ENCODE measurements around the gene MCFD2. TPM values are rescaled to one million over a fixed set of nuclear protein-coding genes. Genes with fewer than 3 reads are reported as not detected.

MCFD2 gene
- total RNA-seq, 1 donor from 2014 or later: 161 TPM

DNA sequence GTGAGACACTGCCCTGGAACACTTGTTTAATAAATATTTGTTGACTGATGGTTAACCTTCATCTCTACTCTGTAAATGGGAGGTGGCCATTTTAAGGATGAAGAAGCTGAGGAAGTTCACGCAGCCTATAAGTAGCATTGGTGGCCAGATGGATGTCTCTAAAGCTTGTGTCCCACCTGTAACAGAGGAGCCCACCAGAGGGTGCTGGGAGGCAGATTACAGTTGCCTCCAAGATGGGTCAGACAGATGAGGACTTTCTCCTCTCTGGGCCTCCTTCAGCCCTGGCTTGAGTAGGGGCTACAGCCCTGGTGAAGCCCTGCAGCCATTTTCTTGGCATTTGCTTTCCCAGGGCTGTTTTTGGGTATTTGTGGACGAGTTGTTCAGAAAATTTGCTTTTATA, 45.0 kb upstream of the MCFD2 start:
- Histone ChIP-seq H3K36me3 (ENCODE audit: insufficient read depth, low read length) (peaks cover 31% of the 10 kb centered on the region), H3K27ac (ENCODE audit: low read depth, low read length) (no peak overlapping the region), H4K20me1 (ENCODE audit: insufficient read depth, low read length) (peaks cover 20% of the 10 kb centered on the region), H2AFZ (ENCODE audit: low read depth, low read length) (no peak overlapping the region), H3K4me3 (ENCODE audit: insufficient read depth, low read depth, low read length) (no peak overlapping the region), H3K4me2 (ENCODE audit: low read length) (no peak overlapping the region), H3K27me3 (ENCODE audit: insufficient read depth, low read length) (no peaks in the 10 kb centered on the region), H3K79me2 (ENCODE audit: insufficient read depth, low read length) (peaks cover 11% of the 10 kb centered on the region), H3K4me1 (ENCODE audit: insufficient read depth, low read length) (peaks cover 23% of the 10 kb centered on the region), H3K9ac (ENCODE audit: low read length) (no peak overlapping the region), H3K9me3 (ENCODE audit: insufficient read depth, low read depth, low read length) (no peaks in the 10 kb centered on the region)
- DNase-seq (ENCODE audit: low read depth) (no peak), FAIRE-seq (no peak)
- H3K27ac Mint-ChIP-seq (ENCODE audit: unreplicated experiment): no peak overlapping the region
- H3K36me3 Mint-ChIP-seq (ENCODE audit: low read depth, unreplicated experiment): peaks cover 30% of the 10 kb centered on the region
- no peak overlapping the region for H3K4me3 Mint-ChIP-seq (ENCODE audit: unreplicated experiment)
- TF ChIP-seq, protein P1, sequence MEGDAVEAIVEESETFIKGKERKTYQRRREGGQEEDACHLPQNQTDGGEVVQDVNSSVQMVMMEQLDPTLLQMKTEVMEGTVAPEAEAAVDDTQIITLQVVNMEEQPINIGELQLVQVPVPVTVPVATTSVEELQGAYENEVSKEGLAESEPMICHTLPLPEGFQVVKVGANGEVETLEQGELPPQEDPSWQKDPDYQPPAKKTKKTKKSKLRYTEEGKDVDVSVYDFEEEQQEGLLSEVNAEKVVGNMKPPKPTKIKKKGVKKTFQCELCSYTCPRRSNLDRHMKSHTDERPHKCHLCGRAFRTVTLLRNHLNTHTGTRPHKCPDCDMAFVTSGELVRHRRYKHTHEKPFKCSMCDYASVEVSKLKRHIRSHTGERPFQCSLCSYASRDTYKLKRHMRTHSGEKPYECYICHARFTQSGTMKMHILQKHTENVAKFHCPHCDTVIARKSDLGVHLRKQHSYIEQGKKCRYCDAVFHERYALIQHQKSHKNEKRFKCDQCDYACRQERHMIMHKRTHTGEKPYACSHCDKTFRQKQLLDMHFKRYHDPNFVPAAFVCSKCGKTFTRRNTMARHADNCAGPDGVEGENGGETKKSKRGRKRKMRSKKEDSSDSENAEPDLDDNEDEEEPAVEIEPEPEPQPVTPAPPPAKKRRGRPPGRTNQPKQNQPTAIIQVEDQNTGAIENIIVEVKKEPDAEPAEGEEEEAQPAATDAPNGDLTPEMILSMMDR (IDR thresholded peaks at IDR 0.05; ENCODE audit: insufficient read depth, low read depth, low read length): no peak
- no peak for TF ChIP-seq EZH2 (IDR thresholded peaks at IDR 0.05; ENCODE audit: insufficient read depth, low read length)
- no peaks in the 10 kb centered on the region for H3K27me3 Mint-ChIP-seq (ENCODE audit: low read depth, unreplicated experiment)
- H3K4me1 Mint-ChIP-seq (ENCODE audit: low read depth, unreplicated experiment): peaks cover 15% of the 10 kb centered on the region
- H3K9me3 Mint-ChIP-seq (ENCODE audit: unreplicated experiment): no peaks in the 10 kb centered on the region

DNA sequence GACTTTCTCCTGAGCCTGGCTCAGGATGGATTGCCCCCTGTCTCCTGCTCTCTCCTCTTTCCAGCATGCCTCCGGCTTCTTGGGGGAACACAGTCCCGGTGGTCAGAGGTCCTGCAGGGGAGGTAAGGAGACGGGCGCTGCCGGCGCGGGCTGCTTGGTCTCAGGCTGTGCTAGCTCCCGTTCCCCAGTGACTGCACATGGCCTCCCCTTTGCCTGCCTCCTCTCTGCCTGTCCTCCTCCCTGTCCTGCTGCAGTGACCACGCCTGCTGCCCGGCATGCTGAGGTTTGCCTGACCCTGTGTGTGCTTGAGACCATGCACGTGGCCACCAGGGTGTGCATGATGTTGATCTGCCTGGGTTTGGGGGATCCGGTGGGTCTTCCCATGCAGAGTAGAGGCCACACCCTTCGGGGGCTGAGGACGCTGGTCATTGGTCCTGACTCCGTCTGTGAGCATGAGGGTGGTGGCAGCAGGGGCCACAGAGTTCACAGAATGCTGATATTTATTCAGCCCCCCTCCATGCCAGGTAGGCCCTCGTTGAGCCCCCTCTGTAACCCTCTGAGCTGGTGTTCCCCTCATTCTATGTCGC, 42.9 kb upstream of the MCFD2 start:
- Histone ChIP-seq H3K9ac (ENCODE audit: low read length) (no peak overlapping the region), H3K4me3 (ENCODE audit: insufficient read depth, low read depth, low read length) (no peak overlapping the region), H3K36me3 (ENCODE audit: insufficient read depth, low read length) (peaks cover 35% of the 10 kb centered on the region), H3K9me3 (ENCODE audit: insufficient read depth, low read depth, low read length) (no peaks in the 10 kb centered on the region), H3K27me3 (ENCODE audit: insufficient read depth, low read length) (no peaks in the 10 kb centered on the region), H2AFZ (ENCODE audit: low read depth, low read length) (no peak overlapping the region), H4K20me1 (ENCODE audit: insufficient read depth, low read length) (peaks cover 14% of the 10 kb centered on the region), H3K4me2 (ENCODE audit: low read length) (no peak overlapping the region), H3K27ac (ENCODE audit: low read depth, low read length) (no peak overlapping the region), H3K4me1 (ENCODE audit: insufficient read depth, low read length) (peaks cover 15% of the 10 kb centered on the region), H3K79me2 (ENCODE audit: insufficient read depth, low read length) (peaks cover 5% of the 10 kb centered on the region)
- Mint-ChIP-seq H3K27ac (ENCODE audit: unreplicated experiment) (no peak overlapping the region), H3K27me3 (ENCODE audit: low read depth, unreplicated experiment) (no peaks in the 10 kb centered on the region), H3K36me3 (ENCODE audit: low read depth, unreplicated experiment) (peaks cover 29% of the 10 kb centered on the region), H3K9me3 (ENCODE audit: unreplicated experiment) (no peaks in the 10 kb centered on the region), H3K4me3 (ENCODE audit: unreplicated experiment) (no peak overlapping the region), H3K4me1 (ENCODE audit: low read depth, unreplicated experiment) (peaks cover 16% of the 10 kb centered on the region)
- DNase-seq (ENCODE audit: low read depth): no peak
- no peak for FAIRE-seq
- TF ChIP-seq EZH2 (IDR thresholded peaks at IDR 0.05; ENCODE audit: insufficient read depth, low read length): no peak
- TF ChIP-seq, protein P1 (IDR thresholded peaks at IDR 0.05; ENCODE audit: insufficient read depth, low read depth, low read length): no peak

DNA sequence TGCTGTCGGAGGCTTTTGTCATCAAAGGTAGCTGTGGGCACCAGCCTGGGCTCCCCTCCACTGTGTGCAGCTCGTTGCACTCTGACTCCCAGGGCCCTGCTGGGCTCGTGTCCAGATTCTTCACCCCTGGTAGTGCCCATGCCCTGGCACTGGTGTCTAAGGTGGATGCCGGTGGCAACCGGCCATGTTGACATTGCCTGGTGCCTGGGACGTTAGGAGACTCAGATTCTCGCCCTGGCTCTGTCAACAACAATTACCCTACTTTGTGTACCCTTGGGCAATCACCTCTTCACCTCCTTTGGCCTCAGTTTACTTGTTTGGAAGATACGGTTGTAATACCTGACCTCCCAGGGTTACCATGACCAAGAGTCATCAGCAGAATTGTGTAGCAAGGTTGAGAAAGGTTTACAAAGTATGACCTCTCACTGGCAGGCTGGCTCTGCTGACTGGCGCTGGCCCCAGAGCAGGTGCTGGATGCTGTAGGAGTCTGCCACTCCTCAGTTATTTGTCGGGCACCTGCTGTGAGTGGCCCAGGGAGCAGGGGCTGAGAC, 41.5 kb upstream of the MCFD2 start:
- no peak overlapping the region for H3K27ac ChIP-seq (ENCODE audit: low read depth, low read length)
- H4K20me1 ChIP-seq (ENCODE audit: insufficient read depth, low read length): peaks cover 6% of the 10 kb centered on the region
- H3K9ac ChIP-seq (ENCODE audit: low read length): no peak overlapping the region
- peaks cover 5% of the 10 kb centered on the region for H3K79me2 ChIP-seq (ENCODE audit: insufficient read depth, low read length)
- H3K27ac Mint-ChIP-seq (ENCODE audit: unreplicated experiment): peak overlapping the region; percentile 18
- peaks cover 14% of the 10 kb centered on the region for H3K4me1 ChIP-seq (ENCODE audit: insufficient read depth, low read length)
- H3K4me2 ChIP-seq (ENCODE audit: low read length): no peak overlapping the region
- no peaks in the 10 kb centered on the region for H3K27me3 ChIP-seq (ENCODE audit: insufficient read depth, low read length)
- FAIRE-seq: no peak
- no peaks in the 10 kb centered on the region for H3K9me3 ChIP-seq (ENCODE audit: insufficient read depth, low read depth, low read length)
- H3K4me1 Mint-ChIP-seq (ENCODE audit: low read depth, unreplicated experiment): peaks cover 16% of the 10 kb centered on the region
- TF ChIP-seq EZH2 (IDR thresholded peaks at IDR 0.05; ENCODE audit: insufficient read depth, low read length): no peak
- TF ChIP-seq, protein P1 (IDR thresholded peaks at IDR 0.05; ENCODE audit: insufficient read depth, low read depth, low read length): no peak
- H3K4me3 ChIP-seq (ENCODE audit: insufficient read depth, low read depth, low read length): no peak overlapping the region
- H3K36me3 Mint-ChIP-seq (ENCODE audit: low read depth, unreplicated experiment): peaks cover 25% of the 10 kb centered on the region
- no peak overlapping the region for H3K4me3 Mint-ChIP-seq (ENCODE audit: unreplicated experiment)
- H3K9me3 Mint-ChIP-seq (ENCODE audit: unreplicated experiment): no peaks in the 10 kb centered on the region
- no peaks in the 10 kb centered on the region for H3K27me3 Mint-ChIP-seq (ENCODE audit: low read depth, unreplicated experiment)
- H2AFZ ChIP-seq (ENCODE audit: low read depth, low read length): no peak overlapping the region
- peaks cover 34% of the 10 kb centered on the region for H3K36me3 ChIP-seq (ENCODE audit: insufficient read depth, low read length)
- DNase-seq (ENCODE audit: low read depth): no peak

Measured in astrocyte (in vitro differentiated cells and primary cell).